ENCODE results near the gene CDHR5. TPM values are rescaled to one million over a fixed set of nuclear protein-coding genes. Genes with fewer than 3 reads are reported as not detected.
A peak's percentile ranks its signal among the peaks of the same experiment; 100 is the strongest.

Gene CDHR5
- total RNA-seq, 3 donors from 2014 or later (not counting 1 experiment from before 2014, with no cell fraction given), result not detected

DNA sequence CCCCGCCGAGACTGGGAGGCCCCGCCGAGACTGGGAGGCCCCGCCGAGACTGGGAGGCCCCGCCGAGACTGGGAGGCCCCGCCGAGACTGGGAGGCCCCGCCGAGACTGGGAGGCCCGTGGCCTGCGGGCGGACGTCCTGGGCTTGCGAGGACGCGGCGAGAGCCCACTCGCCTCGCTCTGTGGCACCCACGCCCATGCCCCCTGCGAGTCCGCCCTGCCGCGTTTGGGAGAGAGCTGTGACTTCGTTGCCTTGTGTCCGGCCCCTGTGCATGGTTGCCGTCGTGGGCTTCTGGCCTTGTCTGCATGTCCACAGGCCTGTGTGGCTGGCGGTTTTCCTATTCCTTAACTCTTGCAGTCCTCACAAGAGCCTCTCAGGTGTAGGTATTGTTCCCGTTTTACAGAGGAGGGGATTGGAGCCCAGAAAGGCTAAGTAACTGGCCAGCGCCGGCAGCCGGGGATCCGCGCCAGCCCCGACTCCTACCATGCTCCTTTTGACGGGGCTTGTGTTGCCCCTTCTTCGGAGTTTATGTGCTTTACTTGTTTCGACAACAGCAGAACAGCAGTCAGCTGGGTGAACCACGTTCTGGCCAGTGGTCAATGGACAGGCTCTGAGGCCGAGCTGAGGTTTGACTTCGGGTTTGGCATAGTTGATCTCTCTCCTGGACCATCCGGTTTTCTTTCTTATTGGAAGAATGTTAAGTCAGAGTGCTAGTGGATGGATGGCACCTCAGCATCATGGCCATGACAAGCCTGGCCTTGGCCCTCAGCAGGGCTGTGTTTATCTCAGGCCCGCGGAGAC is 47.7 kb downstream of the CDHR5 start:
- Histone ChIP-seq H3K27me3 (ENCODE audit: control insufficient read depth, insufficient read depth, low read length) (peaks cover 3% of the 10 kb centered on the region), H3K36me3 (ENCODE audit: control insufficient read depth, insufficient read depth, low read length) (peaks cover 5% of the 10 kb centered on the region), H3K4me3 (ENCODE audit: low read length) (peak overlapping the region; percentile 69), H3K27ac (ENCODE audit: low read length) (peak overlapping the region; percentile 56), H3K9me3 (ENCODE audit: control insufficient read depth, insufficient read depth, low read length) (no peaks in the 10 kb centered on the region), H3K4me1 (ENCODE audit: control insufficient read depth, insufficient read depth, low read length) (peaks cover 55% of the 10 kb centered on the region)
- intact Hi-C loops (cut with micrococcal nuclease), result loop anchor here (1.0 to 5.0 kb wide), 2 partner anchors 9 to 40 kb away; partner anchors contain the start of gene IRF7
- WGBS (ENCODE audit: insufficient coverage), result 6% methylated on average over 40 of the region's 48 CpGs
- Mint-ChIP-seq H3K27me3 (ENCODE audit: low read depth in 2 of 2) (peaks cover 0 to 10% of the 10 kb centered on the region in 2 donors), H3K36me3 (no peaks in the 10 kb centered on the region), H3K27ac (peak overlapping the region; percentile 52 to 63), H3K4me1 (peaks cover 50 to 60% of the 10 kb centered on the region in 2 donors), H3K4me3 (peak overlapping the region; percentile 79), H3K9me3 (no peaks in the 10 kb centered on the region)
- DNase-seq (no peak), ATAC-seq (no peak)
- TF ChIP-seq CTCF (IDR thresholded peaks at IDR 0.05), result no peak

- peak within 1 kb of the TSS; percentile 99 for H3K27ac ChIP-seq (ENCODE audit: low read length)
- Mint-ChIP-seq H3K4me1 (peaks cover 42 to 52% of the 10 kb centered on the region in 2 donors), H3K4me3 (peak within 1 kb of the TSS; percentile 94), H3K27me3 (ENCODE audit: low read depth in 2 of 2) (peaks cover 0 to 10% of the 10 kb centered on the region in 2 donors), H3K9me3 (no peaks in the 10 kb centered on the region), H3K27ac (peak within 1 kb of the TSS; percentile 86 to 93), H3K36me3 (no peaks in the 10 kb centered on the region)
- no peaks in the 10 kb centered on the region for H3K36me3 ChIP-seq (ENCODE audit: control insufficient read depth, insufficient read depth, low read length)
- peaks cover 52% of the 10 kb centered on the region for H3K4me1 ChIP-seq (ENCODE audit: control insufficient read depth, insufficient read depth, low read length)
- no peaks in the 10 kb centered on the region for H3K9me3 ChIP-seq (ENCODE audit: control insufficient read depth, insufficient read depth, low read length)
- H3K4me3 ChIP-seq (ENCODE audit: low read length), result peak within 1 kb of the TSS; percentile 98
- H3K27me3 ChIP-seq (ENCODE audit: control insufficient read depth, insufficient read depth, low read length), result peaks cover 3% of the 10 kb centered on the region
- TF ChIP-seq CTCF (IDR thresholded peaks at IDR 0.05), result no peak
- peak; percentile 94 to 98 for DNase-seq
- ATAC-seq, result peak; percentile 88 to 95 (median 90)
- under 1% methylated on average over 88 of the region's 99 CpGs for WGBS (ENCODE audit: insufficient coverage)
- intact Hi-C loops (cut with micrococcal nuclease), result loop anchor here (1.0 to 5.0 kb wide), 2 partner anchors 8 to 41 kb away; partner anchors contain the start of gene IRF7
Observed at GRCh38 chr11:575996-576768, 48.6 kb downstream of the CDHR5 start, which contains the start of gene PHRF1. TSS of gene PHRF1 (plus strand) at chr11:576470. CDS start at chr11:581513, 5,043 bp downstream.

DNA sequence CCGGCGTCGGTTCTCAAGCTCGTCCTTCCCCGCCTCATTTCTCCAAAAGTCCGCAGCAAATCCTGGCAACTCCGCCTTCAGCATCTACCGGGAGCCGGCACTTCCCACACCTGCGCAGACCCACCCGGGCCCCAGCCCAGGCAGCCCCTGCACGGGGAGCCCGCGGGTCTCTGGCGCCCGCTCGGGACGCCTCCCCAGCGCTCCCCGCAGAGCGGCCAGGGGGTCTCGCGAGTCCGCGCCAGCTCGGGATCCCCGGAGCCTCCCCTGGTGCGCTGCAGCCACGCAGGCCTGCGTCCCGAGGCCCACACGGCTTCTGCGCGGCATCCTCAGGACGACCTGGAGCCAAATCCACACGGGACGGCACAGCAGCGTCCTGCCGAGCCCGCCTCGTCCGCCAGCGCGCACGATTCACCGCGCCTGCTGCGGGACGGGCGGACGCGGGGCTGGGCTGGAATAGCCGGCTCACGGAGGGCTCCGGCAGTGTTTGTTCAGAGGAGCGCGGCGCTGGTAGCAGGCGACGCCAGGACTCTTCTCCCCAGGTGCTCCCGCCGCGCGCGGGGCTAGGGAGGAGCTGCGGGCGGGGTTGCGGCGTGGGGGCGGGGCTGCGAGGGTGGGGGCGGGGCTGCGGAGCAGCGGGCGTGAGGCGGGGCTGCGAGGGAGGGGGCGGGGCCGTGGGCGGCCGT is 49.3 kb downstream of the CDHR5 start:
- no peak overlapping the region for H3K27ac ChIP-seq (ENCODE audit: low read length)
- intact Hi-C loops (cut with micrococcal nuclease), result loop anchor here (5.0 kb wide), 1 partner anchor 42 kb away; the partner anchor contains the start of gene IRF7
- DNase-seq (no peak), ATAC-seq (no peak)
- peaks cover 34 to 47% of the 10 kb centered on the region in 2 donors for H3K4me1 Mint-ChIP-seq
- peak overlapping the region; percentile 86 for H3K4me3 Mint-ChIP-seq
- H3K36me3 ChIP-seq (ENCODE audit: control insufficient read depth, insufficient read depth, low read length), result no peaks in the 10 kb centered on the region
- H3K27ac Mint-ChIP-seq, result peak overlapping the region in 1 of 2 donors; percentile 93
- peaks cover 0 to 10% of the 10 kb centered on the region in 2 donors for H3K27me3 Mint-ChIP-seq (ENCODE audit: low read depth in 2 of 2)
- H3K4me3 ChIP-seq (ENCODE audit: low read length), result peak overlapping the region; percentile 30
- 1% methylated on average over 63 of the region's 81 CpGs for WGBS (ENCODE audit: insufficient coverage)
- H3K9me3 Mint-ChIP-seq, result no peaks in the 10 kb centered on the region
- no peaks in the 10 kb centered on the region for H3K9me3 ChIP-seq (ENCODE audit: control insufficient read depth, insufficient read depth, low read length)
- peaks cover 3% of the 10 kb centered on the region for H3K27me3 ChIP-seq (ENCODE audit: control insufficient read depth, insufficient read depth, low read length)
- peaks cover 44% of the 10 kb centered on the region for H3K4me1 ChIP-seq (ENCODE audit: control insufficient read depth, insufficient read depth, low read length)
- no peak for TF ChIP-seq CTCF (IDR thresholded peaks at IDR 0.05)
- H3K36me3 Mint-ChIP-seq, result no peaks in the 10 kb centered on the region

Data from natural killer cell (primary cell).